ENCODE results near the gene FAM219B. TPM values are rescaled to one million over a fixed set of nuclear protein-coding genes. Genes with fewer than 3 reads are reported as not detected.

The FAM219B gene, protein sequence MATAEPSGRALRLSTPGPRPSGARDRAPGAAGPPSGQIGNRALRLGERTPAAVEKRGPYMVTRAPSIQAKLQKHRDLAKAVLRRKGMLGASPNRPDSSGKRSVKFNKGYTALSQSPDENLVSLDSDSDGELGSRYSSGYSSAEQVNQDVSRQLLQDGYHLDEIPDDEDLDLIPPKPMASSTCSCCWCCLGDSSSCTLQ
- polyA plus RNA-seq (2011; rRNA removed), result 38.2 and 43.2 TPM in 2 replicates
- polyA minus RNA-seq (2011; rRNA and poly(A)+ RNA removed), result 24.1 and 24.6 TPM in 2 replicates

DNA sequence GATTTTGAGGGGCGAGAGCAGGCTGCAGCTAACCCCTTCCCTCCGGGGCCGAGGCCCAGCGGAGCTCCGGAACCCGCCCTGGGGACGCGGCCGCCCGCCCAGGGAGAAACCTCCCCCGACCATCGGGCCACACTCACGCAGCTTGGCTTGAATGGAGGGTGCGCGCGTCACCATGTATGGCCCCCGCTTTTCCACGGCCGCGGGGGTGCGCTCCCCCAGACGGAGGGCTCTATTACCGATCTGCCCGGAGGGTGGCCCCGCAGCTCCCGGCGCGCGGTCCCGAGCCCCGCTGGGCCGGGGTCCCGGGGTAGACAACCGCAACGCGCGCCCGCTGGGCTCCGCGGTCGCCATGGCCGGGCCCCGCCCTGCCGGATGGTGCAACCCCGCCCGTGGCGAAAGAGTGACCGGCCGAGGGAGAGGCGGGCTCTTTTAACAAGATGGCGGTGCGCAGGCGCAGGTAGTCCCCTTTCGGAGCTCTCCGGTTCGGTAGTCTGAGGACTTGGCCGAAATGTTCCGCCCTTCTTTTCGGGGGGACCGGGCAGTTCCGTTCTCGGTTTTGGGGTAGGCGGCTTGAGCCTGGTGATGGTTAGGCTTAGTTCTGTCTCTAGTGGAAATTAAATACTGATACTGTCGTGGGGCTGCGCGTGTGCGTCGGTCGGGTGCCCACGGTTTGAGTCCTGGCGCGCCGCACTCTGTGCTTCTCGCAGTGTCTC is at the start of gene FAM219B:
FAM219B (minus strand) TSS at position 402 of the 713 bp plus-strand sequence; CDS start at position 351, 51 bp downstream.
- POLR2A ChIA-PET, result interaction anchor here (0.7 to 1.4 kb wide), 5 partner anchors 9 to 31 kb away, joined by 3 to 7 read pairs (median 5); partner anchors contain the start of genes COX5A and MPI

DNA sequence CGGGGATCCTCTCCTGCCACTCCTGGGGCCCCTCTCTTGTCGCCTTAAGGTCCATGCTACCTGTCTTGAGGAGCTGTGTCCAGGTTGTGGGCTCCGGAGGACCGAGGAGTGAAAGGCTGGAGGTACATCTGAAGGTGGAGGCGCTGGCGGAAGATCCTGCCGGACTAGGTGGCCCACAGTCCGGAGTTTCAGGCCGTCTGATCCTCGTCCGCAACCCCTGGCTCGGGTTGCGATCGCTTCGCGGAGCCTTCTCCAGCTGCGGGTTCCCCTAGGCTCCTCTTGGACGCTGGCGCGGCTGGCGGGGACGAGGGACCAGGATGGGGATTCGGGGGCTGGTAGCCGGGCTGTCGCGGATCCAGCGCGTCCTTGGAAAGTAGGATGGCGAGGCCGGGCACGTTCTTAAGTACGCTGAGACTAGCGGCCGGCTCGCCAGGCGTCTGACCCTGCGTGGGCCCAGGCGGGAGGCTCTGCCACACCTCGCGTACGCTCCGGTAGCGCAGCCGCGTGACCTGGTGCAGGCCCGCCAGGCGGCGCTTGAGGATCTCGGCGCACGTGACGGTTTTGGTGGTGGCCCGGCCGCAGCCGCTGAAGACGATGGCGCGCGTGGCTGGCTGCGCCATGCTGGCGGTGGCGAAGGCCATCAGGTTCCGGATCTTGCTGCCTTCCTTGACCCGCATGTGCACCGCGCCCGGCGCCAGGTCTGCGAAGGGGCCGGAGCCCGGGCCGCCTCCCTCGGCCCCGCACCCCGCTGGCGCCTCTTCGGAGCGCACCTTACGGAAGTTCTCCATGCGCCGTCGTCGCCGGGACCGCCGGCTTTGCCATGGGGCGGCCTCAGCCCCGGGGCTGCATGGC is 49.4 kb upstream of the FAM219B start:
- ChIA-PET POLR2A (interaction anchor here (0.6 kb wide), 1 partner anchor 221 kb away, joined by 3 read pairs; no protein-coding TSS in a partner anchor), CTCF (interaction anchor here (1.4 to 2.1 kb wide), 2 partner anchors 9 to 186 kb away, joined by 5 to 9 read pairs; no protein-coding TSS in a partner anchor)
- H3K9me3 ChIP-seq (ENCODE audit: control insufficient read depth, insufficient read depth, low read length), result peaks cover 4% of the 10 kb centered on the region; the same call in 1 of the 2 replicates
- H3K4me3 ChIP-seq (ENCODE audit: low read depth, low read length), result peak overlapping the region; percentile 55
- TF ChIP-seq, protein P1, sequence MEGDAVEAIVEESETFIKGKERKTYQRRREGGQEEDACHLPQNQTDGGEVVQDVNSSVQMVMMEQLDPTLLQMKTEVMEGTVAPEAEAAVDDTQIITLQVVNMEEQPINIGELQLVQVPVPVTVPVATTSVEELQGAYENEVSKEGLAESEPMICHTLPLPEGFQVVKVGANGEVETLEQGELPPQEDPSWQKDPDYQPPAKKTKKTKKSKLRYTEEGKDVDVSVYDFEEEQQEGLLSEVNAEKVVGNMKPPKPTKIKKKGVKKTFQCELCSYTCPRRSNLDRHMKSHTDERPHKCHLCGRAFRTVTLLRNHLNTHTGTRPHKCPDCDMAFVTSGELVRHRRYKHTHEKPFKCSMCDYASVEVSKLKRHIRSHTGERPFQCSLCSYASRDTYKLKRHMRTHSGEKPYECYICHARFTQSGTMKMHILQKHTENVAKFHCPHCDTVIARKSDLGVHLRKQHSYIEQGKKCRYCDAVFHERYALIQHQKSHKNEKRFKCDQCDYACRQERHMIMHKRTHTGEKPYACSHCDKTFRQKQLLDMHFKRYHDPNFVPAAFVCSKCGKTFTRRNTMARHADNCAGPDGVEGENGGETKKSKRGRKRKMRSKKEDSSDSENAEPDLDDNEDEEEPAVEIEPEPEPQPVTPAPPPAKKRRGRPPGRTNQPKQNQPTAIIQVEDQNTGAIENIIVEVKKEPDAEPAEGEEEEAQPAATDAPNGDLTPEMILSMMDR (IDR thresholded peaks at IDR 0.05; ENCODE audit: low read depth, low read length), result peak; percentile 45
- H3K27me3 ChIP-seq (ENCODE audit: control insufficient read depth, insufficient read depth, low read length), result peaks cover 45% of the 10 kb centered on the region
- DNase-seq (ENCODE audit: low read depth, low spot score), result no peak
- no peak overlapping the region for H3K27ac ChIP-seq (ENCODE audit: low read depth, low read length)

More for the DNA sequence above, at the start of gene FAM219B:
- peak within 1 kb of the TSS; percentile 81 for H3K27ac ChIP-seq (ENCODE audit: low read depth, low read length)
- CTCF ChIA-PET, result interaction anchor here (2.5 kb wide), 1 partner anchor 44 kb away, joined by 10 read pairs; no protein-coding TSS in a partner anchor
- TF ChIP-seq, protein P1 (IDR thresholded peaks at IDR 0.05; ENCODE audit: low read depth, low read length), result no peak
- DNase-seq (ENCODE audit: low read depth, low spot score), result peak; percentile 60
- H3K27me3 ChIP-seq (ENCODE audit: control insufficient read depth, insufficient read depth, low read length), result no peaks in the 10 kb centered on the region
- no peaks in the 10 kb centered on the region; the same call in 1 of the 2 replicates for H3K9me3 ChIP-seq (ENCODE audit: control insufficient read depth, insufficient read depth, low read length)
- H3K4me3 ChIP-seq (ENCODE audit: low read depth, low read length), result peak within 1 kb of the TSS; percentile 81

DNA sequence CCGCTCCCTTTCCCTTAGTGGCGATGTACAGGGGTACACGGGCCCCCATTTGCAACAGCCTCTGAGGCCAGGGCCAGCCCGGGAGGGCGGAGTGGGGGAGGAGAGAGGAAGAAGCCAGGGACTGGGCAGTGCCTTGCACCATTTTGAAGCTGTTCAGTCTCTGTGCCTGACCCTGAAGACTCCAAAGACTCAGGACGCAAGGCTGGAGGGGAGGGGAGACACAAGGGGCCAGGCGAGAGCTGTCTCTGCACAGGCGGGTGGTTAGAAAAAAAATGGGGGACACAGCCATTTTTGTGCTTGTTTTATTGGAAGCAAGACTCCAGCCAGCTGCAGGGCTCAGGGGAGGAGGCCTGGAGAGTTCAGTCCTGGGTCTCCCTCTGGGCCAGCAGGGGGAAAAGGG is 48.4 kb upstream of the FAM219B start:
- H3K9me3 ChIP-seq (ENCODE audit: control insufficient read depth, insufficient read depth, low read length), result peaks cover 4% of the 10 kb centered on the region; the same call in 1 of the 2 replicates
- ChIA-PET CTCF (interaction anchor here (1.0 to 2.1 kb wide), 6 partner anchors 10 to 413 kb away, joined by 3 to 9 read pairs (median 4); no protein-coding TSS in a partner anchor), POLR2A (interaction anchor here (0.6 kb wide), 1 partner anchor 354 kb away, joined by 7 read pairs; no protein-coding TSS in a partner anchor)
- H3K27ac ChIP-seq (ENCODE audit: low read depth, low read length), result no peak overlapping the region
- no peak for DNase-seq (ENCODE audit: low read depth, low spot score)
- no peak overlapping the region for H3K4me3 ChIP-seq (ENCODE audit: low read depth, low read length)
- TF ChIP-seq, protein P1 (IDR thresholded peaks at IDR 0.05; ENCODE audit: low read depth, low read length), result no peak
- H3K27me3 ChIP-seq (ENCODE audit: control insufficient read depth, insufficient read depth, low read length), result peaks cover 43% of the 10 kb centered on the region

DNA sequence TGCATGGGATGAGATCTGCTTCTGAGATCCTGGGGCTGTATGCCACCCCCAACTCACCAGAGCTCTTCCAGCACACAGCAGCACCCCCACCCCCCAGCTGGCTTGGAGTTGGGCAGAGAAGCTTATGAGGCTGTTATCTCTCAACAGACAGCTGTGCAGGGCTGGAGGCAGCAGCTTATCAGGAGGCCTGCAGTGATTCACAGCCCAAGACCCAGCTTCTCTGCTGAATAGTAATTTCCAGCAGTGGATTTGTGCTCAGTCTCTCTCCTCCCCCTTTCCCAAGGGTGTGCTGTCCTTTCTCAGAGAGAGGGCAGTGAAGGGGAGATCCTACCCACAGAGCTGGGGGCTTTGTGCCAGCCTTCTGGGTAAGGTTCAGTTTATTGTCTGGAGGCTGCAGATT is 47.9 kb upstream of the FAM219B start:
- H3K27me3 ChIP-seq (ENCODE audit: control insufficient read depth, insufficient read depth, low read length), result peaks cover 38% of the 10 kb centered on the region
- peak; percentile 23 for DNase-seq (ENCODE audit: low read depth, low spot score)
- ChIA-PET CTCF (interaction anchor here (0.7 to 2.1 kb wide), 8 partner anchors 10 to 414 kb away, joined by 3 to 9 read pairs (median 4); no protein-coding TSS in a partner anchor), POLR2A (interaction anchor here (0.6 to 1.0 kb wide), 3 partner anchors 16 to 354 kb away, joined by 3 to 7 read pairs (median 4); partner anchors contain the start of genes C15orf39 and COX5A)
- TF ChIP-seq, protein P1 (IDR thresholded peaks at IDR 0.05; ENCODE audit: low read depth, low read length), result no peak
- peaks cover 4% of the 10 kb centered on the region; the same call in 1 of the 2 replicates for H3K9me3 ChIP-seq (ENCODE audit: control insufficient read depth, insufficient read depth, low read length)
- H3K27ac ChIP-seq (ENCODE audit: low read depth, low read length), result no peak overlapping the region
- no peak overlapping the region for H3K4me3 ChIP-seq (ENCODE audit: low read depth, low read length)

Data from AG04450 (cell line).